GM19467 (cell line): ENCODE results near the gene CAPRIN2.

Experiments
- ATAC-seq: cut with Tn5 transposase; IDR thresholded peaks from one replicate; pipeline ENCODE4 v1.9.1; 2021; ENCODE audit warnings: mild to moderate bottlenecking, moderate library complexity; ENCODE audit not compliant: unreplicated experiment

CAPRIN2 gene

GRCh38 chr12:30769802-30770201, 15.1 kb upstream of the CAPRIN2 start:
- ATAC-seq = no peak

GRCh38 chr12:30764251-30764650, 9.5 kb upstream of the CAPRIN2 start:
- no peak for ATAC-seq

- no peak for ATAC-seq
These were observed 8.3 kb upstream of the CAPRIN2 start for GRCh38 chr12:30763053-30763452.

DNA sequence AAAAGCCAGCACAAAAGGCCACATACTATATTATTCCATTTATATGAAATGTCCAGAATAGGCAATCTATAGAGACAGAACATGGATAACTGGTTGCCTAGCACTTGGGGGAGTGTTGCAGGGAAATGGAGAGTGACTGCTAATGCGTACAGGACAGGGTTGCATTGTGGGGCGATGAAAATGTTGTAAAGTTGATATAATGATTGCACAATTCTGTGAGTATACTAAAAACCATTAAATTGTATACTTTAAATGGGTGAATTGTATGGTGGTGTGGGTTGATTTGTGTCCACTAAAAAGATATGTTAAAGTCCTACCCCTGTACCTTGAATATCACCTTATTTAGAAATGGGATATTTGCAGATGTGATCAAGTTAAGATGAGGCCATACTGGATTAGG, 7.0 kb upstream of the CAPRIN2 start:
- ATAC-seq = no peak

GRCh38 chr12:30757316-30757715, 2.6 kb upstream of the CAPRIN2 start:
- ATAC-seq = no peak

GRCh38 chr12:30756074-30756473, 1.3 kb upstream of the CAPRIN2 start:
- no peak for ATAC-seq

- ATAC-seq = no peak
These were observed 628 bp upstream of the CAPRIN2 start for GRCh38 chr12:30755395-30755762.

- no peak for ATAC-seq
These were observed 385 bp downstream of the CAPRIN2 start for GRCh38 chr12:30754383-30754749.

GRCh38 chr12:30753751-30754382, 884 bp downstream of the CAPRIN2 start:
- no peak for ATAC-seq

GRCh38 chr12:30753233-30753632, 1.5 kb downstream of the CAPRIN2 start:
- ATAC-seq = no peak

DNA sequence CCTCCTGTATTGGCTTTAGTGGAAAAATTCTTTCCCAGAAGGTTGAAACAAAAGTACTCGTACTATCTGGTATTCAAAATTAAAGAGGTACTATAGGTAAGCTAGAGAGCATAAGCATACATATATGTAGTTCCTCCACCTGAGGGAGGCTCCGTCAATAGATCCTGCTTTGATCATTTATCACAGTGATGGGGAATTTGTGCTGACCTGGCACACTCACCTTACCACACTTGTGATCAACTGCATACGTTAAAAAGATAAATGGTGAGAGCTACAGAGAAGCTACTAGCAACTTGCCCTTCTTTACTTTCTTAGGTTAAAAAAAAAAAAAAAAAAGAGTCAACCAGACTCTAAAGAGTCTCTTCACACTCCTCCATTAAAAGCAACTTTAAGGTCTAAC, 2.5 kb downstream of the CAPRIN2 start:
- ATAC-seq = no peak

DNA sequence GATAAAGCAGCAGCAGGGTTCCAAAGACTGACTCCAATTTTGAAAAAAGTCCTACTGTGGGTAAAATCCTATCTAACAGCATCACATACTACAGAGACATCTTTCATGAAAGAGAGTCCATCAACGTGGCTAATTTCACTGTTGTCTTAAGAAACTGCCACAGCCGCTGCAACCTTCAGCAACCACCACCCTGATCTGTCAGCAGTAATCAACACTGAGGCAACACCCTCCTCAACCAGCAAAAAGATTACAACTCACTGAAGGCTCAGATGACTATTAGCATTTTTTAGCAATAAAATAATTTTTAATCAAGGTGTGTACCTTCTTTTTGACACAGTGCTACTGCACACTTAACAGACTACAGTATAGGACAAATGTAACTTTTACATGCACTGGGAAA, 6.6 kb downstream of the CAPRIN2 start:
- ATAC-seq = no peak

DNA sequence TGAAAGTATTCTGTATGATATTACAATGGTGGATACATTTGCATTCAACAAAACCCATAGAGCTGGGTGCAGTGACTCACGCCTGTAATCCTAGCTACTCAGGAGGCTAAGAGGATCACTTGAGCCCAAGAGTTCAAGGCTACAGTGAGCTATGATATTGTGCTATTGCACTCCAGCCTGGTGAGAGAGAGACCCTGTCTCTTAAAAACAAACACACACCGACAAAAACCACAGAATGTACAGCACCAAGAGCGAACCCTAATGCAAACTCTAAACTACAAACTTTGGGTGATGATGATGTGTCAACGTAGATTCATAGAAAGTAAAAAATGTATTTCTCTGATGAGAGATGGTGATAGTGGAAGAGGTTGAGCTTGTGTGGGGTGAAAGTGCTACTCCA, 8.6 kb downstream of the CAPRIN2 start:
- ATAC-seq = no peak

GRCh38 chr12:30744321-30744720, 10.4 kb downstream of the CAPRIN2 start:
- no peak for ATAC-seq

- ATAC-seq = no peak
These were observed 14.5 kb downstream of the CAPRIN2 start for GRCh38 chr12:30740274-30740673.

GRCh38 chr12:30739020-30739419, 15.7 kb downstream of the CAPRIN2 start:
- no peak for ATAC-seq

- no peak for ATAC-seq
These were observed 21.7 kb downstream of the CAPRIN2 start for GRCh38 chr12:30732954-30733637.

DNA sequence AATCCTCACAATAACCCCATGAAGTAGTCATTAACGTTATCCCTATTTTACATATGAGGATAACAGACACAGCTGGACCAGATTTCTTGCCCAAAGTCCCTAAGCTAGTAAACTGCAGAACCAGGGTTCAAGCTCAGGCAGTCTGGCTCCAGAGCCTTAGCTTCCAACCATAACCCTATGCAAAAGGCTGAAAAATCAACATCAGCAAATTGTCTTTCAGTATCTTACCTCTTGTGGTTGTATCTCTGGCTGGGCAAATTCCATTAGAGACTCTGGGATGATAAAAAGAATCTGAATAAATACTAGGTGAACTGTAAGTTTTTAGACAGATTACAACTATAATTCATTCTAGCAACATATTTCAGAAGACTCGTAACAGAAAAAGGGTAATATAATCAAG, 24.7 kb downstream of the CAPRIN2 start:
- no peak for ATAC-seq

GRCh38 chr12:30729547-30729946, 25.2 kb downstream of the CAPRIN2 start:
- ATAC-seq = no peak

- ATAC-seq = no peak
These were observed 28.1 kb downstream of the CAPRIN2 start for GRCh38 chr12:30726647-30727046.

DNA sequence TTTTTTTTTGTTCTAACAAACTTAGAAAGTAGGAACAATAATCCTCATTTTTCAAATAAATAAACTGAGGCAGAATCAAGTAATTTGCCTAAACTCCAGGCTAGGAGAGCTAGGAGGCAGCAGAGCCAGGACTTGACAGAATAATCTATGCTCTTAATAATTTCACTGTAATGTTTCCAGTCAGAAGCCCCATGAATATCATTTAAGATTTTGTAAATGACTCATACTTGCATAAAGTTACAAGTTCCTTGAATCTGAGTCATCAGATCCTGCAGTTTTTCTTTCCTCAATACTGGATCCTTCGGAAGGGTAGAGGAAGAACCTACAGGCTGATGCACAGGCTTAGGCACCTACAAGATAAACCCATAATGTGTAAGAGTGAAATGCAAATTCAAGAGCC, 29.0 kb downstream of the CAPRIN2 start:
- ATAC-seq = no peak

DNA sequence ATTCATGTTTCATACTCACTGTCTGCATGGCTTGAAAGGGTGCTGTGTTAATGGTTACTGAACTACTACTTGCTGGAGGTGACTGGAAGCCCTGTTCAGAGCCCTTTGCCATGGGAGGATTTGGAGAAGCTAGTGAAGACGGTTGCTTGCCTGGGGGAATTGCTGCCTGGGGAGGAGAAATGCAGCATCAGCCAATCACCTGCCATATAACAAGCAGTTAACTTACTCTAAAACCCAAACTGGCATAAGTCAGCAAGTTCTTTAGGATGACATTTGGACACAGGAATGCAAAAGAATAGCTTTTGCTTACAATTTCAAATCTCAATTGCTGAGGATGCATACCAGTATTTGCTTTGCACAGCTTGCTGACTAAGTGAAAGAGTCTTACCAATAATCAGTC, 35.7 kb downstream of the CAPRIN2 start:
- ATAC-seq = no peak
